Smooth muscle cell (in vitro differentiated cells): Measurements from ENCODE around the gene TTC23L. TPM values are rescaled to one million over a fixed set of nuclear protein-coding genes. Genes with fewer than 3 reads are reported as not detected.

Experiments
- DNase-seq: peaks from one replicate; lab custom pipeline; 2025; ENCODE audit not compliant: unreplicated experiment; lab: John Stamatoyannopoulos, UW
- H2AFZ ChIP-seq: fragments of 200-600 bp; sonication (generic); 2 replicates; pipeline ENCODE4 v1.6.0; 2016; ENCODE audit warnings: antibody characterized with exemption, low read depth, mild to moderate bottlenecking
- H3F3A ChIP-seq: fragments of 200-600 bp; sonication (generic); 2 replicates; pipeline ENCODE4 v1.6.0; 2017; ENCODE audit warnings: antibody characterized with exemption, low read depth
- H3K27ac ChIP-seq: fragments of 200-600 bp; sonication (generic); 2 replicates; pipeline ENCODE4 v1.5.1; 2016; ENCODE audit warnings: low read depth, mild to moderate bottlenecking
- H3K27me3 ChIP-seq: fragments of 200-600 bp; sonication (generic); 2 replicates; pipeline ENCODE4 v1.6.1; 2016; ENCODE audit warnings: low read depth, mild to moderate bottlenecking
- H3K36me3 ChIP-seq: fragments of 200-600 bp; sonication (generic); 2 replicates; pipeline ENCODE4 v1.5.1; 2016; ENCODE audit warnings: low read depth
- H3K4me1 ChIP-seq: fragments of 200-600 bp; sonication (generic); 2 replicates; pipeline ENCODE4 v1.5.1; 2016; ENCODE audit warnings: low read depth
- H3K4me2 ChIP-seq: fragments of 200-600 bp; sonication (generic); 2 replicates; pipeline ENCODE4 v1.6.0; 2016; ENCODE audit warnings: mild to moderate bottlenecking
- H3K4me3 ChIP-seq: fragments of 200-600 bp; sonication (generic); 2 replicates; pipeline ENCODE4 v1.5.1; 2016; ENCODE audit warnings: mild to moderate bottlenecking
- H3K79me2 ChIP-seq: fragments of 200-600 bp; sonication (generic); 2 replicates; pipeline ENCODE4 v1.6.0; 2016; ENCODE audit warnings: low read depth, mild to moderate bottlenecking
- H3K9ac ChIP-seq: fragments of 200-600 bp; sonication (generic); 2 replicates; pipeline ENCODE4 v1.6.0; 2016; ENCODE audit warnings: low read depth
- H3K9me3 ChIP-seq: fragments of 200-600 bp; sonication (generic); replicated peaks from 2 replicates; pipeline ENCODE4 v1.5.1; 2016; ENCODE audit warnings: low read depth
- H4K20me1 ChIP-seq: fragments of 200-600 bp; sonication (generic); 2 replicates; pipeline ENCODE4 v1.6.0; 2016; ENCODE audit warnings: low read depth
- WGBS: methylation state at CpG from one replicate; pipeline ENCODE4 v1.1.7; 2016; ENCODE audit warnings: low lambda C conversion rate; 5-methylcytosine and 5-hydroxymethylcytosine counted together
- polyA plus RNA-seq: library from polyadenylated mRNA; unstranded; fragments of >200 nt; fragmentation: Nextera tagmentation; extraction: Ambion mirVana; gene quantifications from 2 replicates; pipeline ENCODE4 v1.2.1, GENCODE V29; 2016
- total RNA-seq: library from RNA; depleted of rRNA; stranded (reverse); fragments of >200 nt; gene quantifications from 2 replicates; pipeline ENCODE4 v1.2.3, GENCODE V29; 2014
- TF ChIP-seq, protein P1 (sequence below): fragments of 200-600 bp; sonication (generic); IDR thresholded peaks from 2 replicates; pipeline ENCODE4 v1.5.1; 2017; ENCODE audit warnings: borderline replicate concordance, mild to moderate bottlenecking, antibody characterized with exemption; ENCODE audit not compliant: insufficient read depth, poor library complexity, severe bottlenecking

Gene TTC23L
- total and polyA plus RNA-seq, 2 experiments from 2014 or later = 0.04 to 0.08 TPM

DNA sequence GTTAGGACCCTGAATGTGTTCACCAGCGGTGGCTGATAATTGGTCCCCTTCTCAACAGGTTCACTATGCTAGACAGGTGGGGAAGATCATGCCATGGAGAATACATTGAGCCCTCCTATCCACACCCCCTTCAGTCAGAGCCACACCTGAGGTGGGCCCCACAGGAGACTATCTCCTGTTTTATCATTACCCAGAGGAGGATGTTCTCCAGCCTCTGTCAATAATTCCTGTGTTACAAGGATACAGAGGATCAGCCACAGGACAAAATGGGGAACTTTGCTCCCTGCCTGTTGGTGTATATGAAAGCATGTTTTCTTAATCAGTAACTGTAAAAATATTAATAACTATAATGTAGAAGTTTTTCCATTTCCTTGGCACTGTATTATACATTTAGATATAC, 50.4 kb downstream of the TTC23L start:
- Histone ChIP-seq H3K4me2 (no peak overlapping the region), H3K9me3 (no peaks in the 10 kb centered on the region), H2AFZ (no peak overlapping the region), H3K79me2 (no peaks in the 10 kb centered on the region), H3K4me3 (no peak overlapping the region), H3K27ac (no peak overlapping the region), H3F3A (no peaks in the 10 kb centered on the region), H3K4me1 (no peaks in the 10 kb centered on the region), H3K9ac (no peak overlapping the region), H3K36me3 (no peaks in the 10 kb centered on the region), H4K20me1 (no peaks in the 10 kb centered on the region), H3K27me3 (no peaks in the 10 kb centered on the region)
- WGBS = 88% methylated on average over 1 of the region's 1 CpG
- no peak for DNase-seq
- TF ChIP-seq, protein P1, sequence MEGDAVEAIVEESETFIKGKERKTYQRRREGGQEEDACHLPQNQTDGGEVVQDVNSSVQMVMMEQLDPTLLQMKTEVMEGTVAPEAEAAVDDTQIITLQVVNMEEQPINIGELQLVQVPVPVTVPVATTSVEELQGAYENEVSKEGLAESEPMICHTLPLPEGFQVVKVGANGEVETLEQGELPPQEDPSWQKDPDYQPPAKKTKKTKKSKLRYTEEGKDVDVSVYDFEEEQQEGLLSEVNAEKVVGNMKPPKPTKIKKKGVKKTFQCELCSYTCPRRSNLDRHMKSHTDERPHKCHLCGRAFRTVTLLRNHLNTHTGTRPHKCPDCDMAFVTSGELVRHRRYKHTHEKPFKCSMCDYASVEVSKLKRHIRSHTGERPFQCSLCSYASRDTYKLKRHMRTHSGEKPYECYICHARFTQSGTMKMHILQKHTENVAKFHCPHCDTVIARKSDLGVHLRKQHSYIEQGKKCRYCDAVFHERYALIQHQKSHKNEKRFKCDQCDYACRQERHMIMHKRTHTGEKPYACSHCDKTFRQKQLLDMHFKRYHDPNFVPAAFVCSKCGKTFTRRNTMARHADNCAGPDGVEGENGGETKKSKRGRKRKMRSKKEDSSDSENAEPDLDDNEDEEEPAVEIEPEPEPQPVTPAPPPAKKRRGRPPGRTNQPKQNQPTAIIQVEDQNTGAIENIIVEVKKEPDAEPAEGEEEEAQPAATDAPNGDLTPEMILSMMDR = no peak

DNA sequence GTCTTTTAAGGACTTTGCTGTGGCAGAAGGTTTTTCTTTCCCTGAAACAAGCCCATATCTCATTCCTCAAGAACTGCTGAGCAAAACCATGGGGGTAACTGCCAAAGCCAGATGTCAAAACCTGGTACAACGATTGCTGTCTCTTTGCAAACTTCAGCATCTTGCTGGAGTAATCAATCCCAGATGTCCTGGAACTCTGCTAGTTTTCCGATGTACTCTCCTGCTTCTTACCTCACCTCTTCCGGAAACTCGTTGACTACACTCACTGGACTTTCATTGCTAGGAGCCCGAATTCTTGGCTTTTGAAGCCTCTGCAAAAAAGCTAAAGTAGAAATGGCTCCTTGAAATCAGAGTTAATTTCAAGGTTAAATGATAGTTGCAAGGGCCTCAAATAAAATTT, 53.0 kb downstream of the TTC23L start:
- Histone ChIP-seq H4K20me1 (no peaks in the 10 kb centered on the region), H3K9me3 (no peaks in the 10 kb centered on the region), H3K36me3 (no peaks in the 10 kb centered on the region), H3F3A (no peaks in the 10 kb centered on the region), H3K4me1 (no peaks in the 10 kb centered on the region), H3K27me3 (no peaks in the 10 kb centered on the region), H3K4me3 (no peak overlapping the region), H3K27ac (no peak overlapping the region), H3K9ac (no peak overlapping the region), H3K79me2 (no peaks in the 10 kb centered on the region), H2AFZ (no peak overlapping the region), H3K4me2 (no peak overlapping the region)
- DNase-seq = no peak
- WGBS = 63% methylated on average over 5 of the region's 5 CpGs
- TF ChIP-seq, protein P1 = no peak

DNA sequence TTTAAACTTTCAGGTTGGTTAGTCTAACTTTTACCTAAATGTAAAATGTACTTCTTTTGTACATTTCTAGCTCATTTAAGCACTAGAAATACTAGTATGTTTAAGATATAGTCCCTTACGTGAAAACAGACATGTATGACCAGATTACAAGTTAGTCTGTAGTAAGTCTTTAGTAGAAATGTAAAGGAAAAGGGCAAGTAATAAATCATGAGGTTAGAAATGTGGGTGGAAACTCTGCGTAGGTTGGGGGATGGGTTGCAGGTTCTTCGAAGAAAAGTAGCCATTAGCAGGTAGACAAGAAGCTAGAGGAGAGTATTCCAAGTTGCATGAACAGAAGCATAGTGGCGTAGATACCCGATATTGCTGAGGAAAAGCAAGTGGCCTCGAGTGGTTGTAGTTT, 53.5 kb downstream of the TTC23L start:
- Histone ChIP-seq H2AFZ (no peak overlapping the region), H3K79me2 (no peaks in the 10 kb centered on the region), H3K4me1 (no peaks in the 10 kb centered on the region), H3K9me3 (no peaks in the 10 kb centered on the region), H3K36me3 (no peaks in the 10 kb centered on the region), H3K9ac (no peak overlapping the region), H3K27ac (no peak overlapping the region), H3K27me3 (no peaks in the 10 kb centered on the region), H3F3A (no peaks in the 10 kb centered on the region), H3K4me3 (no peak overlapping the region), H4K20me1 (no peaks in the 10 kb centered on the region), H3K4me2 (no peak overlapping the region)
- DNase-seq = no peak
- TF ChIP-seq, protein P1 = no peak
- 89% methylated on average over 6 of the region's 6 CpGs for WGBS

DNA sequence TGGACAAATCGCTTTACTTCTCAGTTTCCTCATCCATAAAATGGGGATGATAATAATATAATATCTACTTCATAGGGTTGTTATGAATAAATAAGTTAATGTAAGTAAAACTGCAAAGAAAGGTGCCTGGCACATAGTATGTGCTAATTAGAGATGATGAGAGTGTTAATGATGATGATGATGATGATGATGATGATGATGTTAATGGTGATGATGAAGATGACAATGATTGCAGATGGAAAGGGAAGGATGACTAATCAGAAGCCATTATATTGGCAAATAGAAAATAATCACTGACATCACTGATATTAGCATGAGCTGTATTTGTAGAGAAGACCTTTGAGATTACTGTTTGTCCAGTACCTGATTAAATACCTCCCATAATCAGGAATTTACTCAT, 55.8 kb downstream of the TTC23L start:
- H3K27ac ChIP-seq = no peak overlapping the region
- H3K79me2 ChIP-seq = no peaks in the 10 kb centered on the region
- WGBS = 94% methylated on average over 1 of the region's 1 CpG

More for the DNA sequence above, 55.8 kb downstream of the TTC23L start:
- Histone ChIP-seq H3F3A (no peaks in the 10 kb centered on the region), H2AFZ (no peak overlapping the region), H3K27me3 (no peaks in the 10 kb centered on the region), H3K36me3 (no peaks in the 10 kb centered on the region), H3K4me2 (no peak overlapping the region), H3K4me1 (no peaks in the 10 kb centered on the region), H3K9me3 (no peaks in the 10 kb centered on the region), H4K20me1 (no peaks in the 10 kb centered on the region), H3K9ac (no peak overlapping the region), H3K4me3 (no peak overlapping the region)
- DNase-seq = no peak
- TF ChIP-seq, protein P1 = no peak
